Heart right ventricle (tissue), 16 donors: Measurements from ENCODE around the gene TMEM191B. TPM values are rescaled to one million over a fixed set of nuclear protein-coding genes. Genes with fewer than 3 reads are reported as not detected.
"Not testable (repeated sequence)": the region's sequence is repeated elsewhere in the genome, so short reads cannot be mapped to it uniquely, and the experiment has no call there.

Experiments used
- ATAC-seq, 8 donors: fragments of 200-7000 bp; cut with Tn5 transposase; one replicate each; pipeline ENCODE4 v1.9.1; 2020; ENCODE audit warnings: mild to moderate bottlenecking in 8 of 8, moderate library complexity in 8 of 8, moderate number of reproducible peaks in 1 of 8
- DNase-seq, 2 donors: peaks; one replicate each; pipeline ENCODE4 v3.0.0-alpha.2; 2020
- H3K27ac ChIP-seq, 10 donors: fragments of 200-600 bp; sonication (generic) in 2 of 10; one replicate each; pipeline versions ENCODE4 v1.5.0 to v1.8.0; 2020 to 2022; ENCODE audit warnings: mild to moderate bottlenecking in 3 of 10
- H3K27me3 ChIP-seq, 7 donors: fragments of 200-600 bp; one replicate each; pipeline ENCODE4 v1.8.0; 2021 to 2022; ENCODE audit warnings: mild to moderate bottlenecking in 2 of 7
- H3K36me3 ChIP-seq, 9 donors: fragments of 200-600 bp; sonication (generic) in 1 of 9; one replicate each; pipeline versions ENCODE4 v1.5.0 to v1.8.0; 2020 to 2022; ENCODE audit warnings: mild to moderate bottlenecking in 2 of 9
- H3K4me1 ChIP-seq, 9 donors: fragments of 200-600 bp; sonication (generic) in 1 of 9; one replicate each; pipeline versions ENCODE4 v1.5.0 to v1.8.0; 2020 to 2022; ENCODE audit warnings: mild to moderate bottlenecking in 4 of 9
- H3K4me3 ChIP-seq, 10 donors: fragments of 200-600 bp; sonication (generic) in 2 of 10; one replicate each; pipeline versions ENCODE4 v1.5.0 to v1.8.0; 2020 to 2022; ENCODE audit warnings: mild to moderate bottlenecking in 7 of 10, moderate library complexity in 2 of 10
- H3K9me3 ChIP-seq, 11 donors: fragments of 200-600 bp in 10 of 11; sonication (generic) in 2 of 11; one replicate each; pipeline versions ENCODE4 v1.5.0 to v1.8.0; 2013 to 2022; ENCODE audit warnings: mild to moderate bottlenecking in 2 of 11, control low read depth in 1 of 11, moderate library complexity in 1 of 11
- WGBS, 2 donors: extraction: QIAGEN DNeasy Blood & Tissue Kit; methylation state at CpG; one replicate each; pipeline ENCODE4 v1.1.7; 2013; ENCODE audit warnings: inconsistent platforms in 1 of 2; 5-methylcytosine and 5-hydroxymethylcytosine counted together
- intact Hi-C, 10 donors: fragments of 100-400 bp; cut with DNase I; formaldehyde crosslinking; loops; one replicate each; pipeline versions ENCODE4 v1.11.1 to v1.14.2; 2022
- polyA plus RNA-seq, 2 donors: library from polyadenylated mRNA; stranded (reverse); fragments of 200-250 nt; gene quantifications; one replicate each; pipeline ENCODE4 v1.2.3, GENCODE V29; 2013
- total RNA-seq, 10 donors: library from RNA; stranded (reverse); fragmentation: NEBNext Ultra II Directional in 3 of 10; extraction: Animal tissue kit (Norgen Biotek cat#: 25700) in 3 of 10; gene quantifications; one replicate each; pipeline versions ENCODE4 v1.2.1 to v1.2.4, GENCODE V29; 2021 to 2023
- donor health status: Arrhythmogenic right ventricular cardiomyopathy.
- donor health status: ischemic (EF 13 %, LVEDD 7.1; RV severe dilation, severe dysfunction).
- donor health status: healthy with polysubstance abuse.
- donor health status: DM: no; HTN: yes; CAD: no.
- donor health status: DM: no; HTN: no; CAD: no.
- donor health status: ischemic (EF 25% LVEDD 6.9; RV normal size, moderate dysfunction).
- donor health status: ischemic (EF 25% LVEDD 5.7; RV mildly dilated, moderate dysfunction).
- donor health status: healthy.
- donor health status: DM: yes; HTN: yes; CAD: no.
- donor health status: Ischemic cardiomyopathy.
- donor health status: ischemic (EF 35%, LVEDD 5.7; RV mildly dilated, moderate dysfunction).
- donor health status: nonischemic (EF 11% LVEDD 7.7; RV severe dilation, severe dysfunction).
- donor health status: DM: yes; HTN: yes; CAD: no.
- donor health status: PGD.
- donor health status: ischemic (EF 29% LVEDD 5.4; RV normal size, mild dysfunction).
- donor health status: nonischemic (EF 23%, LVEDD 6.1; RV moderate dilation, normal function).

TMEM191B gene
- total and polyA plus RNA-seq, 12 donors = 0.26 to 1.4 (median 0.69) TPM; not detected in 7

- H3K9me3 ChIP-seq, H3K36me3 ChIP-seq, H3K4me3 ChIP-seq, H3K27me3 ChIP-seq, H3K27ac ChIP-seq, H3K4me1 ChIP-seq, ATAC-seq, intact Hi-C loops, DNase-seq: not testable (repeated sequence)
- no CpG with 5 or more reads among the region's 11 CpGs for WGBS, 2 donors
Observed at GRCh38 chr22:18533633-18534032, 6.0 kb downstream of the TMEM191B start.

DNA sequence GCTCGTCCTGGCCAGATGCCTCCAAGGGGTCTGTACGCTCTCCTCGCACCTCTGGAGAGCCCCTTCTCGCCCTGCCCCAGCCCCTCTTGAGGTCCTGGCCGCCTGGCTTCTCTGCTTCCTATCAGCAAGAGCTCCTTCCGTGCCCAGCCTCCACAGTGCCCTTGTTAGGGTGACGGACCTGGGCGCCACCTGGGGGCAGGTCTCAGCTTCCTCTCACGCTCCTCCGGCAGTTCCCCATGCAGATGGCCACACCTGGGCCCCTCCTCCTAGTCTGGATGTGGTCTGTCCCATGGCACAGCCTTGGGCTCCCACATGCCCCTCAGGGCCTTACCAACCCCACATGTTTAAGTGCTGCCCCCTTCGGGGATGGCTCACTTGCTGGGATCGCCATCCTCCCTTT is 6.7 kb downstream of the TMEM191B start:
- H3K9me3 ChIP-seq, H3K27me3 ChIP-seq, H3K4me3 ChIP-seq, H3K27ac ChIP-seq, DNase-seq, H3K36me3 ChIP-seq, ATAC-seq, H3K4me1 ChIP-seq, intact Hi-C loops: not testable (repeated sequence)
- 100% methylated on average over 1 of the region's 12 CpGs; no CpG with 5 or more reads in 1 of the 2 donors for WGBS, 2 donors

GRCh38 chr22:18539994-18540393 is 12.4 kb downstream of the TMEM191B start:
- DNase-seq, H3K27me3 ChIP-seq, H3K4me3 ChIP-seq, H3K36me3 ChIP-seq, H3K27ac ChIP-seq, ATAC-seq, H3K4me1 ChIP-seq, H3K9me3 ChIP-seq, intact Hi-C loops: not testable (repeated sequence)
- 86 to 90% methylated on average over 5 of the region's 6 CpGs for WGBS, 2 donors

- H3K4me1 ChIP-seq, H3K9me3 ChIP-seq, H3K36me3 ChIP-seq, H3K27me3 ChIP-seq, H3K27ac ChIP-seq, H3K4me3 ChIP-seq, DNase-seq, intact Hi-C loops, ATAC-seq: not testable (repeated sequence)
- WGBS, 2 donors = no CpG with 5 or more reads among the region's 11 CpGs
Observed at GRCh38 chr22:18543400-18543799, 15.8 kb downstream of the TMEM191B start.

DNA sequence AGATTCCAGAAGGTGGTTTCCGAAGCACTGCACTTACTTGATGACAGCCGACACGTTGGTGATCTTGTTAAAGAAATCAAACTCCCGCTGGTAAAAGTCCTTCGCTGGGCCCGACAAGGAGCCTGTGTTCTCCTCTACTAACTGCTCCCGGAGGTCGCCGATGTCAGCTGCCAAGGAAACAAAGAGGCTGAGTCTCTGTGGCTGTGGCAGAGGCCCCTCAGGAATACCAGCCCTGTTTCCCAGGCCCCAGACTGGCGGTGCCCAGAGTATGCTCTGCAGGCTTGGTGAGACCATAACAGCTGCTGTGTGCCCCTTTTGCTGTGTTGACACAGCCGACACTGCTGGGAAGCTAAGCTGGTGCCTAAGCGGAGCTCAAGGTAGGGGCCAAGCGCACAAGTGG is 17.0 kb downstream of the TMEM191B start:
- H3K4me3 ChIP-seq, ATAC-seq, H3K27me3 ChIP-seq, intact Hi-C loops, H3K36me3 ChIP-seq, H3K4me1 ChIP-seq, H3K9me3 ChIP-seq, DNase-seq, H3K27ac ChIP-seq: not testable (repeated sequence)
- WGBS, 2 donors = 64% methylated on average over 8 of the region's 13 CpGs; no CpG with 5 or more reads in 1 of the 2 donors

DNA sequence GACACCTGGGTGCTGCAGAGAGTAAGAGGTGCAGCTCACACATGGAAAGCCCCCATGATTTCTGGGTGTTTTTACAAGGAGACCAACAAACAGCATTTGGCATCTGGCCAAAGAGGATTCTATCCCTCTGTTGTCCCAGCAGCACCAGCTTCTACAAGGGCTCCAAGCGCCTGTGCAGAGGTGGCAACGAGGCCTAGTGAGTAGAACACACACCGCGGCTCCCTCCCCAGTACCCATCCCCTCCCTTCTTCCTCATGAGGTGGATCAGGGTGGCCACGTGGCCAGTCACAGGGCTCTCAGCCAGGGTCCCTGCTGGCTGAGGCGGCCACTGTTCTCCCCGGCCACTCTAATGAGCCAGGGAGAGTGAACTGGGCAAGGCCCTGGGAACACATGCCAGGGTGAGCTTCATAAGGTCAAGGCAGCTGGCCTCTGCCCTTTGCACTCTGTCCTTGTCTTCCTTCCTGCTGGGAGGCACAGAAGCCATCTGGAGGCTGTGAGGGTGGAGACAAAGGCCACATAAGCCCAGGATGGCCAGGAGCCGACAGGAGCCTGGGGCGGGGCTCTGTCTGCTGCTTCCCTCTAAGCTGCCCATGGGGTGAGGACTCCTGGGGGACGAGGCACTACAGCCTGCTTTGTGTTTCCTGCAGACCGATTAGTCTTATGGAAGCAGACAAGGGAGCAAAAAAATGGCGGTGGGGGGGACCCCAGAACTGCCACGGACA is 22.0 kb downstream of the TMEM191B start:
- DNase-seq, ATAC-seq, H3K27ac ChIP-seq, H3K36me3 ChIP-seq, intact Hi-C loops, H3K9me3 ChIP-seq, H3K4me3 ChIP-seq, H3K4me1 ChIP-seq, H3K27me3 ChIP-seq: not testable (repeated sequence)
- WGBS, 2 donors = 59 to 61% methylated on average over 4 to 8 of the region's 13 CpGs

- H3K9me3 ChIP-seq, H3K27ac ChIP-seq, H3K4me1 ChIP-seq, DNase-seq, ATAC-seq, H3K27me3 ChIP-seq, H3K36me3 ChIP-seq, intact Hi-C loops, H3K4me3 ChIP-seq: not testable (repeated sequence)
- 85 to 90% methylated on average over 2 of the region's 7 CpGs for WGBS, 2 donors
Observed at GRCh38 chr22:18551046-18551445, 23.4 kb downstream of the TMEM191B start.

DNA sequence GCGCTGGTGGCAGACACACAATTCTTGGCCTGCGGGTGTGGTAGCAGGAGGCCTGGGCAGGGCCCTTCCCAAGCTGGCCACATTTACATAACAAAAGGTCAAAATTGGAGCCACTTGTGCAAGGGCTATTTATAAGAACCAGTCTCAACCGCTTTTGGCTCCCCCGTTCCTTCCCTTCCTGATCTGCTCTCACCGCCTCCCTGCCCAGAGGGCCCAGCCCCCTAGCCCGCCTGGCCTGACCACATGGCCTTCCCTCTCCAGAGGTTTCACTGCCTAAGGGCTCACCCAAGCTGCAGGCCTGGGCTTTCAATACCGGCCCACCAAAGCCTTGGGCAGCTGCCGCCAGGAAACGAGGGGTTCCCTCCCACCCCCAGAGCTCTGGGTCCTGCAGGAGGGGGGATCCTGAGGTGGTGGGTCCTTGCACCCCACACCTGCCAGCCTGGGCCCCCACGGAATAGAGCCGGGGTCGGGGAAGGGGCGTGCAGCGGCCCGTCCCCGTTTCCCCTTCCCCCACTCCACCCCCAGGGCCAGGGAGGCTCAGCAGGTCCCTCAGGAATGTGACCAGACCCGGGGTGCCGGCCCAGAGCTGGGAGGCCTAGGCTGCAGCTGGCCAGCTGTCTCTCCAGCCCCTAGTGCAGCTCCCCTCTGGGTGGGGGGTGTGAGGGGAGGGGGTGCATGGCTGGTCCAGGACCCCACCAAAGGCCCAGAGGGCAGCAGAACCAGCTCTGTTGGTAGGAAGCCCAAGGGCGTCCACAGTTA is 25.4 kb downstream of the TMEM191B start:
- H3K36me3 ChIP-seq, H3K9me3 ChIP-seq, H3K27ac ChIP-seq, DNase-seq, H3K4me3 ChIP-seq, H3K27me3 ChIP-seq, H3K4me1 ChIP-seq, intact Hi-C loops: not testable (repeated sequence)
- ATAC-seq = peak; percentile 70 to 93 (median 89)
- no CpG with 5 or more reads among the region's 19 CpGs for WGBS, 2 donors

DNA sequence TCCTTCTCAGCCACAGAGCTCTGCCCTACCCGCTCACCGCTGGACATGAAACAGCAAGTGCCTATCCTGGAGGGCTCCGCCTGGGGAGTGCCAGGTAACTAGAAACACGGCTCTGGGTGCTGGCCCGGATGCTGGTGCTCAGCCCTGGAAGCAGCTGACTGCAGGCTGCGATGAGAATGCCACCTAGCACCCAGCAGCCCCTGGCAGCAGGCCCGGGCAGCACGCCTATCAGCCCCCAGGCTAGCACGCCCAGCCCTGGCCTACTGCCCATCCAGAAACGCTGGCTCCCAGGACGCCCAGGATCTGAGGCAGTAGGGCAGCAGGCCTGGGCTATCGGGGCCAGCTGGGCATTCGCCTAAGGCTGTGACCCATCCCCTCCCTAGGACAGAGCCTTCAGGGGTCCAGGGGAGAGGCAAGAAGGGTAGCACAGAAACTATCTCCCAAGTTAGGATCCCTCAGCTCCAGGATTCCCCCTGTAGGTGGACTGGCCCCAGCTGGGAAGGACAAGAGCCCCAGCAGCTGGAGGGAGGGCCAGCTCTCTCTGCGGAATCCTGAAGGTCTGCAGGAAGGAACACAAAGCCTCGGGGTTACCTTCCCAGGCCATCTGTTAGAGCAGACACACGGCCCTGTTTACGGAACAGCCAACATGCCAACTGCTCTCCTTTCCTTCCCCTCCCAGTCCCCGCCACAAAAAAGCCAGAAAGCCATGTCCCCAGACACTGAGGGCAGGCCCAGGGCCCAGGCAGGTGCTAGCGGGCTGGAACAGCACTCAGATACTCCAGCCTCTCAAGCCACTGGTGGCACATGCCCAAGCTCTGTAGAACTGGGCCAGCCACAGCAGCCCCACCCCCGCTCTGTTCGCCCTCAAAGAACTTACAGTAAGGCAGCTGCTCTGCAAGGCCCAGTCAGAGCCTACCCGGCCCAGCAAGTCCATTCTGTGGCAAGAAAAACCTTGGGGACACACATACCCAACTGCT is 27.0 kb downstream of the TMEM191B start:
- H3K27me3 ChIP-seq, intact Hi-C loops, H3K4me1 ChIP-seq, DNase-seq, H3K9me3 ChIP-seq, H3K36me3 ChIP-seq, H3K4me3 ChIP-seq, H3K27ac ChIP-seq: not testable (repeated sequence)
- ATAC-seq = peak; percentile 39 to 78 (median 61)
- whole genome bisulfite sequencing, 2 donors = no CpG with 5 or more reads among the region's 22 CpGs

DNA sequence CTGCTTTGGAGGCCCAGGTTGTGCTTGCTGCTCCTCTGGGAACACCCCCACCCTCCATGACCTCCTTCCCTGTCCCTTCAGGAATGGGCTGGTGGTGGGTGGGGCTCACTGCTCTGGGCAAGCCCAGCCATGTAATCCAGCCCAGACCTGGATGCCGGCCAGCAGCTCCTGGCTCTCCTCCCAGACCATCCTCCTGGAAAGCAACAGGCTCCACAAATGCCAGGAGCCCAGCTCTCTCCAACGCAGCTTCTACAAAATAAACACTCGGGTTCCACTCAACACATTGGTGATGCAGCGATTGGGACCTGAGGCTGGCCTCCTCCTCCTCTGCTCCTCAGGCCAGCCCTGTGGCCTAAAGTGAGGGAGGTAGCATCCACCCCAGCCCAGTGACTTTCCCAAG is 30.9 kb downstream of the TMEM191B start:
- no CpG with 5 or more reads among the region's 4 CpGs for WGBS, 2 donors
- DNase-seq, H3K9me3 ChIP-seq, H3K4me1 ChIP-seq, H3K36me3 ChIP-seq, H3K27me3 ChIP-seq, H3K4me3 ChIP-seq, H3K27ac ChIP-seq, intact Hi-C loops: not testable (repeated sequence)
- ATAC-seq = peak; percentile 79 to 95 (median 90)

- H3K36me3 ChIP-seq, H3K4me3 ChIP-seq, H3K4me1 ChIP-seq, H3K9me3 ChIP-seq, H3K27me3 ChIP-seq, DNase-seq, H3K27ac ChIP-seq, intact Hi-C loops: not testable (repeated sequence)
- no CpG with 5 or more reads among the region's 6 CpGs for WGBS, 2 donors
- peak in 4 of 8 donors; percentile 19 to 30 (median 26) for ATAC-seq
Observed at GRCh38 chr22:18558939-18559338, 31.3 kb downstream of the TMEM191B start.
